H1 (cell line): ENCODE measurements around the gene DHCR7. TPM values are rescaled to one million over a fixed set of nuclear protein-coding genes. Genes with fewer than 3 reads are reported as not detected.

Source experiments
- CTCF ChIA-PET: fragments of 300-600 bp; sonication (Branson Sonifier 250); formaldehyde crosslinking; loops from one replicate; lab custom pipeline; 2021; ENCODE audit not compliant: partially characterized antibody; lab: Charles Lee
- POLR2A ChIA-PET: fragments of 300-600 bp; sonication (Branson Sonifier 250); formaldehyde crosslinking; loops from one replicate; lab custom pipeline; 2021; ENCODE audit warnings: inconsistent platforms; ENCODE audit not compliant: partially characterized antibody; lab: Charles Lee
- DNase-seq, 2 experiments: peaks; one replicate each; pipeline versions ENCODE4 v3.0.0 to v3.0.0-alpha.2; 2010 to 2022; ENCODE audit warnings: low spot score in 2 of 2, low read depth in 1 of 2, mixed read lengths in 1 of 2
- FAIRE-seq: peaks from 2 replicates; lab custom pipeline; 2011; peaks lifted over from hg19 to GRCh38; lab: Jason Lieb, UNC
- H2AFZ ChIP-seq: 2 replicates; pipeline ENCODE4 v1.8.1; 2012; ENCODE audit warnings: low read length, inconsistent platforms
- H2AK5ac ChIP-seq: 2 replicates; pipeline ENCODE4 v1.6.1; 2013; ENCODE audit warnings: low read depth, low read length
- H2BK120ac ChIP-seq: replicated peaks from 2 replicates; pipeline ENCODE3; 2013; ENCODE audit warnings: low read depth, low read length, inconsistent platforms
- H2BK12ac ChIP-seq: 2 replicates; pipeline ENCODE4 v1.6.1; 2013; ENCODE audit warnings: low read depth, low read length
- H2BK15ac ChIP-seq: 2 replicates; pipeline ENCODE4 v1.6.1; 2013; ENCODE audit warnings: low read length
- H2BK20ac ChIP-seq: 2 replicates; pipeline ENCODE4 v1.6.1; 2013; ENCODE audit warnings: low read length
- H2BK5ac ChIP-seq: 2 replicates; pipeline ENCODE4 v1.6.1; 2013; ENCODE audit warnings: low read depth, low read length
- H3K14ac ChIP-seq: 2 replicates; pipeline ENCODE4 v1.6.1; 2013; ENCODE audit warnings: inconsistent platforms; ENCODE audit not compliant: insufficient read length
- H3K18ac ChIP-seq: 2 replicates; pipeline ENCODE4 v1.6.1; 2013; ENCODE audit warnings: low read length; ENCODE audit errors: extremely low read depth
- H3K23ac ChIP-seq: 2 replicates; pipeline ENCODE4 v1.6.1; 2013; ENCODE audit warnings: inconsistent platforms; ENCODE audit not compliant: insufficient read length
- H3K23me2 ChIP-seq: 2 replicates; pipeline ENCODE4 v1.6.1; 2013; ENCODE audit warnings: low read depth, low read length
- H3K27ac ChIP-seq: 2 replicates; pipeline ENCODE4 v1.6.1; 2011; ENCODE audit warnings: low read depth, low read length, inconsistent platforms
- H3K27me3 ChIP-seq, 4 experiments: replicated peaks in 1 of 4; 1 replicate in 1 of 4; 2 replicates in 3 of 4; pipeline versions ENCODE4 v1.6.1 to v1.8.1; 2011 to 2013; ENCODE audit warnings: low read length in 3 of 4, mild to moderate bottlenecking in 3 of 4, inconsistent platforms in 2 of 4, mixed read lengths in 2 of 4, moderate library complexity in 1 of 4; ENCODE audit not compliant: control insufficient read depth in 3 of 4, insufficient read depth in 3 of 4; ENCODE audit errors: extremely low read depth in 1 of 4
- H3K36me3 ChIP-seq, 4 experiments: 2 replicates each; pipeline versions ENCODE4 v1.6.1 to v1.8.1; 2011 to 2013; ENCODE audit warnings: mild to moderate bottlenecking in 4 of 4, low read length in 3 of 4, moderate library complexity in 2 of 4, control low read depth in 1 of 4, inconsistent platforms in 1 of 4; ENCODE audit not compliant: insufficient read depth in 4 of 4, control insufficient read depth in 2 of 4
- H3K4ac ChIP-seq: replicated peaks from 2 replicates; pipeline ENCODE3; 2013; ENCODE audit warnings: low read length, low read depth, mixed read lengths, inconsistent platforms; ENCODE audit not compliant: insufficient read length
- H3K4me1 ChIP-seq, 4 experiments: replicated peaks in 1 of 4; 1 replicate in 1 of 4; 2 replicates in 3 of 4; pipeline versions ENCODE4 v1.6.1 to v1.8.1; 2011 to 2013; ENCODE audit warnings: low read length in 3 of 4, inconsistent platforms in 2 of 4, mixed read lengths in 1 of 4; ENCODE audit not compliant: insufficient read depth in 4 of 4, control insufficient read depth in 3 of 4
- H3K4me2 ChIP-seq, 2 experiments: 2 replicates each; pipeline versions ENCODE4 v1.6.1 to v1.8.1; 2011 to 2013; ENCODE audit warnings: low read depth in 2 of 2, low read length in 2 of 2, control low read depth in 1 of 2, inconsistent platforms in 1 of 2, mild to moderate bottlenecking in 1 of 2; ENCODE audit not compliant: insufficient read depth in 1 of 2
- H3K4me3 ChIP-seq, 4 experiments: fragments of 200-600, 300-600 bp in 1 of 4; sonication (generic), shearing (Covaris generic), sonication (Bioruptor Twin) in 1 of 4; 2 replicates each; pipeline versions ENCODE4 v1.5.1 to v1.8.1; 2011 to 2016; ENCODE audit warnings: low read length in 4 of 4, low read depth in 3 of 4, control low read depth in 2 of 4, inconsistent platforms in 2 of 4, mild to moderate bottlenecking in 2 of 4, mixed read lengths in 1 of 4, moderate library complexity in 1 of 4; ENCODE audit not compliant: insufficient read depth in 2 of 4; ENCODE audit errors: extremely low read depth in 1 of 4
- H3K56ac ChIP-seq: replicated peaks from 2 replicates; pipeline ENCODE3; 2013; ENCODE audit warnings: low read depth, mild to moderate bottlenecking, mixed read lengths, low read length, inconsistent platforms; ENCODE audit not compliant: insufficient read length
- H3K79me1 ChIP-seq: 2 replicates; pipeline ENCODE4 v1.6.1; 2013; ENCODE audit warnings: low read depth, low read length, control low read depth
- H3K79me2 ChIP-seq, 2 experiments: 2 replicates each; pipeline versions ENCODE4 v1.6.1 to v1.8.1; 2012 to 2013; ENCODE audit warnings: low read length in 2 of 2, mild to moderate bottlenecking in 2 of 2, inconsistent platforms in 1 of 2; ENCODE audit not compliant: insufficient read depth in 2 of 2, control insufficient read depth in 1 of 2
- H3K9ac ChIP-seq, 4 experiments: replicated peaks in 1 of 4; 1 replicate in 1 of 4; 2 replicates in 3 of 4; pipeline versions ENCODE4 v1.6.1 to v1.8.1; 2011 to 2013; ENCODE audit warnings: low read depth in 3 of 4, low read length in 3 of 4, control low read depth in 2 of 4, mild to moderate bottlenecking in 2 of 4, moderate library complexity in 2 of 4, inconsistent platforms in 1 of 4; ENCODE audit errors: extremely low read depth in 1 of 4
- H3K9me3 ChIP-seq, 2 experiments: 2 replicates each; pipeline versions ENCODE4 v1.6.1 to v1.8.1; 2012 to 2013; ENCODE audit warnings: mild to moderate bottlenecking in 2 of 2, moderate library complexity in 2 of 2, control low read depth in 1 of 2, inconsistent platforms in 1 of 2, low read depth in 1 of 2, low read length in 1 of 2, mixed read lengths in 1 of 2; ENCODE audit not compliant: insufficient read depth in 2 of 2
- H4K20me1 ChIP-seq, 2 experiments: replicated peaks in 1 of 2; 2 replicates each; pipeline versions ENCODE3 to v1.8.1; 2011 to 2013; ENCODE audit warnings: inconsistent platforms in 2 of 2, low read length in 2 of 2, mild to moderate bottlenecking in 1 of 2; ENCODE audit not compliant: insufficient read depth in 2 of 2, control insufficient read depth in 1 of 2
- H4K5ac ChIP-seq: 2 replicates; pipeline ENCODE4 v1.6.1; 2013; ENCODE audit warnings: low read length, low read depth, mixed read lengths, inconsistent platforms; ENCODE audit not compliant: insufficient read length
- H4K8ac ChIP-seq: 2 replicates; pipeline ENCODE4 v1.8.0; 2013; ENCODE audit warnings: mild to moderate bottlenecking, moderate library complexity, low read length, inconsistent platforms; ENCODE audit not compliant: insufficient read depth; ENCODE audit errors: extremely low read depth
- H4K91ac ChIP-seq: replicated peaks from 2 replicates; pipeline ENCODE3; 2013; ENCODE audit warnings: low read length, mixed read lengths, inconsistent platforms; ENCODE audit not compliant: insufficient read length
- WGBS, 2 experiments: shearing (Covaris generic) in 1 of 2; methylation state at CpG; one replicate each; pipeline versions ENCODE4 v1.1.6 to v1.1.7; 2013 to 2015; ENCODE audit warnings: low lambda C conversion rate in 2 of 2, mixed read lengths in 2 of 2, inconsistent platforms in 1 of 2, low coverage in 1 of 2, missing lambda C conversion rate in 1 of 2; ENCODE audit not compliant: insufficient replicate concordance in 2 of 2, insufficient coverage in 1 of 2, insufficient read length in 1 of 2; ENCODE audit errors: extremely low coverage in 1 of 2, missing lambda C conversion rate in 1 of 2; 5-methylcytosine and 5-hydroxymethylcytosine counted together
- polyA plus RNA-seq, 7 experiments: library from polyadenylated mRNA; depleted of rRNA in 3 of 7; stranded (reverse) in 5 of 7; unstranded in 2 of 7; fragments of >200 nt in 5 of 7; fragments of 200-250 nt in 2 of 7; gene quantifications; 1 replicate in 5 of 7; 2 replicates in 1 of 7; 4 replicates in 1 of 7; pipeline versions ENCODE4 v1.2.1 to v1.2.3, GENCODE V29; 2011 to 2013; ENCODE audit warnings: missing spikeins in 2 of 7, mixed read lengths in 2 of 7
- total RNA-seq: library from RNA; stranded (reverse); fragmentation: NEBNext Ultra II Directional; extraction: Animal tissue kit (Norgen Biotek cat#: 25700); gene quantifications from 2 replicates; pipeline ENCODE4 v1.2.1, GENCODE V29; 2021

The DHCR7 gene
- total and polyA plus RNA-seq, 2 of the 8 experiments (the other 6 are each of a cell fraction or from before 2014, with no cell fraction given) = 144 to 157 TPM

DNA sequence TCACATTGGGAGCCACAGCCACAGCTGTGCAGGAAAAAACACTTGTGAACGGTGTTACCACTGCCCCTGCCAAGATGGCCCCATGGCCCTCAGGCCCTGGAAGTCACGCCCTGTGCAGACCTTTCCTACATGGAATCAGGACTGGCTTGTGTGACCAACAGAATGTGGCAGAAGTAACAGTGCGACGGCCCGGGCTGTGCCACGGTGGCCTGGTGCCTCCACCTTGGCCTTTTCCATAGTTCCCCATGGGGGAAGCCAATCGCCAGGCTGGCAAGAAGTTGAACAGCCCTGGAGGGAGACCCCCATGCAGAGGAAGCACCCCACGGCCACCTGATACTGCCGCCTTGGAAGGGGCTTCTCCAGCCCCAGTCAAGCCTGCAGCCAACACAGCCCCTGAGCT, 48.0 kb downstream of the DHCR7 start:
- Histone ChIP-seq H2BK120ac (no peak overlapping the region), H3K4me2 (no peak overlapping the region), H3K14ac (no peak overlapping the region), H4K91ac (no peak overlapping the region), H2AK5ac (no peak overlapping the region), H4K8ac (no peak overlapping the region; the same call in 1 of the 2 replicates), H2BK5ac (no peak overlapping the region), H2BK12ac (no peak overlapping the region), H2BK20ac (no peak overlapping the region), H4K20me1 (no peaks in the 10 kb centered on the region), H3K36me3 (no peaks in the 10 kb centered on the region), H3K9me3 (peaks cover 4 to 5% of the 10 kb centered on the region in 2 experiments; a peak in 2 of 4 replicates), H3K56ac (no peak overlapping the region), H3K27ac (no peak overlapping the region), H2BK15ac (no peak overlapping the region), H2AFZ (no peak overlapping the region), H3K4ac (no peak overlapping the region), H3K23me2 (no peaks in the 10 kb centered on the region), H3K9ac (no peak overlapping the region), H3K23ac (no peak overlapping the region), H3K4me3 (no peak overlapping the region), H3K79me1 (no peaks in the 10 kb centered on the region), H3K79me2 (no peaks in the 10 kb centered on the region), H3K4me1 (no peaks in the 10 kb centered on the region), H3K27me3 (no peaks in the 10 kb centered on the region; a peak in 1 of 7 replicates), H3K18ac (no peak overlapping the region), H4K5ac (no peak overlapping the region)
- no peak for DNase-seq
- ChIA-PET CTCF (interaction anchor here (0.6 kb wide), 1 partner anchor 204 kb away, joined by 4 read pairs; no protein-coding TSS in a partner anchor), POLR2A (no interaction called here)
- WGBS, 2 experiments = 92% methylated on average over 9 of the region's 9 CpGs; no CpG with 5 or more reads in 1 of the 2 experiments
- FAIRE-seq = no peak
